Frontal cortex (tissue), 4 donors: ENCODE data around the gene SLC22A23. TPM values are rescaled to one million over a fixed set of nuclear protein-coding genes. Genes with fewer than 3 reads are reported as not detected.

ENCODE experiments used
- DNase-seq, 2 donors: peaks; one replicate each; pipeline ENCODE4 v3.0.0; 2012; ENCODE audit warnings: low spot score in 2 of 2
- FAIRE-seq: peaks from 2 replicates; lab custom pipeline; 2012; peaks lifted over from hg19 to GRCh38; lab: Jason Lieb, UNC
- total RNA-seq: library from RNA; depleted of rRNA; stranded (reverse); fragments of >200 nt; gene quantifications from one replicate; pipeline ENCODE4 v1.2.3, GENCODE V29; 2014
- donor health status: control.
- donor health status: control.
- donor health status: control.

Gene SLC22A23
- total RNA-seq, 1 donor from 2014 or later, result 22.8 TPM

- no peak for DNase-seq
- FAIRE-seq, result no peak
Observed at GRCh38 chr6:3449321-3449720, 7.5 kb downstream of the SLC22A23 start.

- FAIRE-seq (no peak), DNase-seq (no peak)
Observed at GRCh38 chr6:3447005-3447404, 9.8 kb downstream of the SLC22A23 start.

- FAIRE-seq (no peak), DNase-seq (no peak)
Observed at GRCh38 chr6:3446184-3446583, 10.7 kb downstream of the SLC22A23 start.

GRCh38 chr6:3444276-3445088, 12.4 kb downstream of the SLC22A23 start:
- FAIRE-seq (no peak), DNase-seq (no peak)

GRCh38 chr6:3443221-3443515, 13.7 kb downstream of the SLC22A23 start:
- no peak for FAIRE-seq
- no peak for DNase-seq

GRCh38 chr6:3442431-3443220, 14.2 kb downstream of the SLC22A23 start:
- no peak for DNase-seq
- FAIRE-seq, result no peak

GRCh38 chr6:3440911-3441310, 15.9 kb downstream of the SLC22A23 start:
- DNase-seq, result no peak
- no peak for FAIRE-seq

- no peak for DNase-seq
- FAIRE-seq, result no peak
Observed at GRCh38 chr6:3439961-3440360, 16.9 kb downstream of the SLC22A23 start.

GRCh38 chr6:3438190-3439167, 18.4 kb downstream of the SLC22A23 start:
- no peak for FAIRE-seq
- no peak for DNase-seq

GRCh38 chr6:3433005-3433404, 23.8 kb downstream of the SLC22A23 start:
- no peak for FAIRE-seq
- no peak for DNase-seq

- FAIRE-seq (no peak), DNase-seq (no peak)
Observed at GRCh38 chr6:3432416-3432815, 24.4 kb downstream of the SLC22A23 start.

GRCh38 chr6:3431994-3432393, 24.9 kb downstream of the SLC22A23 start:
- no peak for DNase-seq
- no peak for FAIRE-seq

GRCh38 chr6:3429211-3429610, 27.6 kb downstream of the SLC22A23 start:
- DNase-seq, result no peak
- no peak for FAIRE-seq

- DNase-seq (no peak), FAIRE-seq (no peak)
Observed at GRCh38 chr6:3428700-3429099, 28.1 kb downstream of the SLC22A23 start.

- DNase-seq (no peak), FAIRE-seq (no peak)
Observed at GRCh38 chr6:3428247-3428646, 28.6 kb downstream of the SLC22A23 start.

GRCh38 chr6:3427687-3428085, 29.2 kb downstream of the SLC22A23 start:
- no peak for FAIRE-seq
- DNase-seq, result no peak

- DNase-seq, result no peak
- FAIRE-seq, result no peak
Observed at GRCh38 chr6:3426927-3427686, 29.7 kb downstream of the SLC22A23 start.

- DNase-seq (no peak), FAIRE-seq (no peak)
Observed at GRCh38 chr6:3426091-3426926, 30.5 kb downstream of the SLC22A23 start.

- DNase-seq (no peak), FAIRE-seq (no peak)
Observed at GRCh38 chr6:3425574-3425973, 31.3 kb downstream of the SLC22A23 start.
